HG02623 (cell line): ENCODE results near the gene ABCC4.
"Not testable (repeated sequence)": the region's sequence is repeated elsewhere in the genome, so short reads cannot be mapped to it uniquely, and the experiment has no call there.

Source experiments
- ATAC-seq: cut with Tn5 transposase; IDR thresholded peaks from one replicate; pipeline ENCODE4 v1.9.1; 2021; ENCODE audit warnings: moderate library complexity; ENCODE audit not compliant: unreplicated experiment

The ABCC4 gene

DNA sequence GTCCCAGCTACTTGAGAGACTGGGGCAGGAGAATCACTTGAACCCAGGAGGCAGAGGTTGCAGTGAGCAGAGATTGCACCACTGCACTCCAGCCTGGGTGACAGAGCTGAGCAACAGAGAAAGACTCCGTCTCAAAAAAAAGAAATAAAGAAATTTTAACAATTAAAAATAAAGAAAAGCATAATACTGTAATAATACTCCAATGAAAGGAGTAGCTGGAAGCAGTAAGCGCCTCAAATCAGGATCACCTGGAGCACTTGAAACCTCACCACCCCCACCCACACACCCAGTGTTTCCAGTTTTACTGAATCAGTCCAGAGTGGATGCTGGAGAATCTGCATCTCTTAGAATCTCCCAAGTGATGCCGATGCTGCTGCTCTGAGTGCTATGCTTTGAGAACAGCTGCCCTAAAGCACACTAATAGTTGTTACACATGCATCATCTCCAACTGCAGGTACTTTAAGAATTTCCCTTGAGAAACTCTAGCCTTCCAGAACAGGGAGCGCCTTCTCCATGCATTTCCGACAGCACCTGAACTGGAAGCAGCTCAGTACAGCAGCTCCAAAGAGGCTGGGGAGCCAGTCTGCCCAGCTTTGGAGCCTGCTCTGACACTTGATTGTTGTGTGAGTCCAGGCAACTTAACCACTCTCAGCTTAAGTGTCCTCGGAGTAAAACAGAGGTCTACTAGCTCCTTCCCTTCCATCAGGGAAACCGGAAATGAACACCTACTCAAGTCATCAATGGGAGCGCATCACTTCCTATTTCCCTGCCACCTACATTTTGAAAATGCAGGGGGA lies 2.9 kb downstream of the ABCC4 start:
- no peak for ATAC-seq

DNA sequence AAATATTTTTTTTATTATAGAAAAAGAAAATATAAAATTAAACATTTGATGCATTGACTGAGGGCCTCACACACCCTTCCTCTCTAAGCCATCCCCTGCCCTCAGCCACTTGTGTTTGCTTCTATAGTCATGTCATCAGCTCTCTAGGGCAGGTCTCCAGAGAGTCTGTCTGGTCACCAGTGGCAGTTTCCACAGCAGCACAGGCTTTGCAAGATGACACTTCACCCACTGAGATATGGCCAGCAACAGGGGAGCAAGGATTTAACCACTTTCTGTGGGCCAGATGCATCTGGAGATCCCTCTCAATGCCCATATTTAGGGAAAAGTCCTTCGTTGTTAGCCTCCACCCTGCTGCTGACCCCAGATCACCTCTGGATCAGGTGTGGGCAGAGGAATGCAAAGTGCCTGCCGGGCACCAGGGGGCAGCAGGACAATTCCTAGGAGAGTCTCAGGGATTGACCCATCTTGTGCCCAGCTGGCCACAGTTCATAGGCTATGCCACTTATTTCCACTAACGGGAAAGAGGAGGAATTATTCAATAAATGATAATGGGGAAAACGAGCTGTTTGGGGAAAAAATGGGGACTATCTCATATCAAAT lies 4.8 kb downstream of the ABCC4 start:
- ATAC-seq = no peak

DNA sequence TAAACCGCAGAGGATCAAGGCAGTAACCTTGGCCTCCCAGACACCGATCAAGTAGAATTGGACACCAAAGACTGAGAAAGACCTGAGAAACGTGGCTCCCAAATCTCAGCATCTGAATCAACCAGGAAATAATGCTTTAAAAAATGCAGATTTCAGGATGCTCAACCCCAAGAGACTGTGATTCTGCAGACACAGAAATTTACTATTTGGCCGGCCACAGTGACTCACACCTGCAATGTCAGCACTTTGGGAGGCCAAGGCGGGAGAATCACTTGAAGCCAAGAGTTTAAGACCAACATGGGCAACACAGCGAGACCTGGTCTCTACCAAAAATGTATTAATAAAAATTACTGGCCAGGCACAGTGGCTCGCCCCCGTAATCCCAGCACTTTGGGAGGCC lies 6.2 kb downstream of the ABCC4 start:
- ATAC-seq = no peak

DNA sequence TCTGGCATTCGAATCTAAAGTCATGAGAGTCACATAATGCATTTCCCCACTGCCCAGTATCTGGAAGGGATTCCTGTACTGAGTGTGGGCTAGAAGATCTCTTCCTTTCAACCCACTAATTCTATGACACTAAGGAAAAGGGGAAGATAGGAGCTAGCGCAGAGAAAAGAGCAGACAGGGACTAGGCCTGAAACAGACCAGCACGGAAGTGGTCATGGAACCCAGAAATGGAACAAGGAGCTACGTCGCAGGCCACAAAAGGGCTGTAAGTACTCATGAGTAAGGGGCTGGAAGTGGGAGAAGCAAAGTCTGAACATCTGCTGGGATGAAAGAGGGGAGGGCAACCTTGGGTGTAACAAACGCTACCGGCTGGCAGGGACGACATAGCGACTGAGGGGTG lies 8.6 kb downstream of the ABCC4 start:
- ATAC-seq = no peak

DNA sequence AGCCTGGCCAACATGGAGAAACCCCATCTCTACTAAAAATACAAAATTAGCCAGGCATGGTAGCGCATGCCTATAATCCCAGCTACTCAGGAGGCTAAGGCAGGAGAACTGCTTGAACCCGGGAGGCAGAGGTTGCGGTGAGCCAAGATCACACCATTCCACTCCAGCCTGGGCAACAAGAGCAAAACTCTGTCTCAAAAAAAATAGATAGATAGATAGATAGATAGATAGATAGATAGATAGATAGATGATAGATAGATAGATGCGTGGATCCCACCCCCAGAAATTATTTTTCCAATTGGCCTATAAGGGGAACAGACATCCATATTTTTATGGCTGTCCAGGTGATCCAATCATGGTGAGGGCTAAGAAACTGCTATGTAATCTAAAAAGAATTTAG lies 11.3 kb downstream of the ABCC4 start:
- not testable (repeated sequence) for ATAC-seq

DNA sequence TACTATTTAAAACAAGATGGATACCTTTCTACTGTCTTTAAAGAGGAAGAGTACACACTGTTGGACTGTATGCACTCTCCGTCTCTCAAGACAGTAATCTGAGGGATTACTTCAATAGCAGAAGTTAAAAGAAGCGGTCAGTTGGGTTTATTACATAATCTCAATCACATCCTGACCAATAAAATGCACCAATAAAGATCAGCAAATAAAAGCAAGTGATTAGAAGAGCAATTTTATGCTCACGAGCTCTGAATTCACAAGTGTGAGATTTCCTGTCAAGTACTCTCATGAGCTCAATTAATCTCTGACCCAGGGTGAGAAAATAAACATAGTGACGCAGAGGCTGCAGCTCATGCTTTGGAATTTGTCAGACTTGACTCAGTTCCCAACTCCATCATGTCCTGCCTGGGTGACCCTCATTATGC lies 12.2 kb downstream of the ABCC4 start:
- ATAC-seq = no peak

DNA sequence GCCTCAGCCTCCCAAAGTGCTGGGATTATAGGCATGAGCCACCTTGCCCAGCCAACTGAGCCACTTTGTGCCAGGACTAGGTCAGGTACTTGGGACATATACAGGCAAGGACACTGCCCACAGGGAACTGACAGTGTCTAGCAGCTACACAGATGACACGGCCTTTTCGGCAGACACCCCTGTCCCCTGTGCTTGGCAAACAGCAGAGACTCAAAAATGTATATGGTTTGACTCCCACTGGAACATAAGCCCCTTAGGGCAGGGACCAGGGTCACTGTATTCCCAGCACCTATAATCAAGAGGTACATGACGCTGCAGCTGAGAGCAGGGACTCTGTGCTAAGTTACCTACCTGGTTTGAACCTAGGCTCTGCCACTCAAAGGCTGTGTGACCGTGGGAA lies 16.8 kb downstream of the ABCC4 start:
- ATAC-seq = no peak

DNA sequence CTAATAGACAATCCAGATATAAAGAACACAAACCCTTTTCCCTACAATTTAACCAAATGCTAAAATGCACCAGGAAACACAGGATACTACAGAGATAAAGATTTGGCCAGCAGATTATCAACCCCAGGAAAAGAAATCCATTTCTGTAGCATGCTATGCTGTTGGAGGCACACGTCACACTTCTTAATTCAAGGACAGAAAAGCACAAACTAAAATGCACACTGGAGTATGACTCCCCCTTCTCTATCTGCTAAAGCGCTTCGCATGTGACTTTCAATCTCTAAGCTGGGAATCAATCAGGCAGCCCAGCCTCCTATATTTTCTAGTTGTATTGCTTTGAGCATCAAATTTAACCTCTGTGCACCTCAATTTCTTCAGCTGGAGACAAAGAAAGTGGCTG lies 22.2 kb downstream of the ABCC4 start:
- no peak for ATAC-seq

- no peak for ATAC-seq
Observed at GRCh38 chr13:95276037-95276505, 25.2 kb downstream of the ABCC4 start.

GRCh38 chr13:95275322-95276036 lies 25.8 kb downstream of the ABCC4 start:
- no peak for ATAC-seq

GRCh38 chr13:95273592-95274132 lies 27.6 kb downstream of the ABCC4 start:
- not testable (repeated sequence) for ATAC-seq

- not testable (repeated sequence) for ATAC-seq
Observed at GRCh38 chr13:95272076-95272475, 29.2 kb downstream of the ABCC4 start.

GRCh38 chr13:95269756-95270155 lies 31.5 kb downstream of the ABCC4 start:
- no peak for ATAC-seq

- ATAC-seq = not testable (repeated sequence)
Observed at GRCh38 chr13:95268343-95269065, 32.7 kb downstream of the ABCC4 start.

DNA sequence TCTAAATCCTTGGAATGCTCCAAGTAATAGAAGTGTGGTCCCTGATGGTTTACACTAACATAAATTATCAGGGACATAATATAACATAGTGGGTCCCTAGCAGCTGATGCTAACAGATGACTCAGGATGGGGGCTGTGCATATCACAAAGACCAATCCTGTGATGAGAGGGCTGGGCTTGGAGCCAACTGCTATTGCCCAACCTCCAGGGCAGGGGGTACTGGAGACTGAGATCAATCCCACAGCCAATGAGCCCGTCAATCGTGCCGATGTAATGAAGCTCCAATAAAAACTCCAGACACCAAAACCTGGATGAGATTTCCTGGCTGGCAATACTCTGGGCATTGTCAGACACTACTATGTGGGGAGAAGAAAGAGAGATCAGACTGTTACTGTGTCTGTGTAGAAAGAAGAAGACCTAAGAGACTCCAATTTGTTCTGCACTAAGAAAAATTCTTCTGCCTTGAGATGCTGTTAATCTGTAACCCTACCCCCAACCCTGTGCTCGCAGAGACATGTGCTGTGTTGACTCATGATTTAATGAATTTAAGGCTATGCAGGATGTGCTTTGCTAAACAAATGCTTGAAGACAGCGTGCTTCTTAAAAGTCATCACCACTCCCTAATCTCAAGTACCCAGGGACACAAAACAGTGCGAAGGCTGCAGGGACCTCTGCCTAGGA lies 33.4 kb downstream of the ABCC4 start:
- ATAC-seq = no peak

DNA sequence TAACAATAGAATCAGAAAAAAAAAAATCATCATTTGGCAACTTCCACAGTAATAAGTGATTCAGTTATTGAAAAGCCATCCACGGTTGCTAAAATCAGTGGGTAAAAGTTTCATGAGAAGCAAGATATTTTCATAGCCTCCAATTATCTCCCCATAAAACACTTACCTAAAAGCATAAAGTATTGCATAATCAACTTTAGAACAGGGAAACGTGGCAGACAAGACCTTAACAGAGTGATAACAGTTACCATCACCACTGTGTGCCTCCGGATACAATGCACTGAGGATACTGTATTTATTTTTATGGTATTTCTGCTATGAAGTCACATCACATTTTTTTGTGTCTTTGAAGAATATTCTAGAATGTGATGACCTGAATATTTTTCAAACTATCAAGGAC lies 37.0 kb downstream of the ABCC4 start:
- ATAC-seq = no peak

DNA sequence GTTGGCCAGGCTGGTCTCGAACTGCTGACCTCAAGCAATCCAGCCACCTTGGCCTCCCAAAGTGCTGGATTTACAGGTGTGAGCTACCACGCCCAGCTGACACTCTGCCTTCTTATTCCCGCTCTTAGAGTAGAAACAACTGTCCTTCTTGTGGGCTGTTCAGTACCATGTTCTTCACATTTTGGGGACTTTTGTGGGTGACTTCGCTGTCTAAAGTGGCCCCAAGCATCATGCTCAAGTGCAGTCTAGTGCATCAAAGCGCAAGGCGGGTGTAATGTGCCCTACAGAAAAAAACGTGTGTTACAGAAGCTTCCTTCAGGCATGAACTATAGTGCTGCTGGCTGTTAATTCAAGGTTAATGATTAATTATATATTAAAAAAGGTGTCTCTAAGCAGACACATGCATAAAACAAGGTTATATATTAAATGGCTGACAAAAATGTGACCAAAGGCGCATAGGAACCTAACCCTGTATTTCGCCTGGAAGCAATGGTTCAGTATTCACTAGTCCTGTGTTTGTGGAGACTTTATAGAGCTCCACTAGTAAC lies 38.3 kb downstream of the ABCC4 start:
- ATAC-seq = no peak

DNA sequence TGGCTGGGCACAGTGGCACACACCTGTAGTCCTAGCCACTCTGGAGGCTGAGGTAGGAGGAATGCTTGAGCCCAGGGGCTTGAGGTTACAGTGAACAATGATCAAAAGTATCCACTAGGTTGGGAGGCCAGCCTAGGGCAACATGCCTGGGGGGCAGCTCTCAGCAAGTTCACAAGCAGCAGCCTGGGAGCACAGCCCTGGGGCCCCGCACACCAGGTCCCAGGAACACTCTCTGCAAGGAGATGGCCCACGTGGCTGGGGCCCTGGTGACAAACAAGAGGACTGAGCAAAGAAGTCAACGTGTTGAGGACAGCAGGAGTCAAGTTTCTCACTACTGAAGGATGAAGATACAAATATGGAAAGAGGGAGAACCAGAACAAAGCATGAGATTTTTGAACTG lies 39.3 kb downstream of the ABCC4 start:
- ATAC-seq = no peak

DNA sequence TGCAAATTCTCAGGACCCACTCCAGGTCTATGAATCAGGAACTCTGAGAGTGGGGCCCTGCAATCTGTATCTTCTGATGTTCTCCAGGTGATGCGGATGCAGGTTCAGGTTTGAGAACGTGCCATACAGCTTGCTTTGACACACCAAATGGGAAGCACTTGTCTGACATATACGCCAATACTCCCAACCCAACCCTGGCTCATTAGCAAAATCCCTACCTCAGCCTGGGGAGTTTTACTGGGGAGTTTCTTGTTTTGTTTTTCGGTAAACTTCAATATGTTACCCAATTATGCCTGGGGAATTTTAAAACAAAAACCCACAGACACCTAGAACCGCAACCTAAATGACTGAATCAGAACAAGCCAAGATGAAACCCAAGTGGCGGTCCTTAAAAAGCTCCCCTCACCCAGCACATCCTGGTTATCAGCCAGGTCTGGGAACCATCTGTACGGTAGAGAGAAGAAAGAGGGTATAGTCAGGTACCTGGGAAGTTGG lies 41.2 kb downstream of the ABCC4 start:
- peak; percentile 58 for ATAC-seq
